ENCODE data around the gene SLC8A3.

SLC8A3 gene

GRCh38 chr14:70171726-70172125, 17.0 kb downstream of the SLC8A3 start:
- no peak for DNase-seq

GRCh38 chr14:70170976-70171375, 17.8 kb downstream of the SLC8A3 start:
- DNase-seq: no peak

GRCh38 chr14:70168406-70168805, 20.3 kb downstream of the SLC8A3 start:
- no peak for DNase-seq

DNA sequence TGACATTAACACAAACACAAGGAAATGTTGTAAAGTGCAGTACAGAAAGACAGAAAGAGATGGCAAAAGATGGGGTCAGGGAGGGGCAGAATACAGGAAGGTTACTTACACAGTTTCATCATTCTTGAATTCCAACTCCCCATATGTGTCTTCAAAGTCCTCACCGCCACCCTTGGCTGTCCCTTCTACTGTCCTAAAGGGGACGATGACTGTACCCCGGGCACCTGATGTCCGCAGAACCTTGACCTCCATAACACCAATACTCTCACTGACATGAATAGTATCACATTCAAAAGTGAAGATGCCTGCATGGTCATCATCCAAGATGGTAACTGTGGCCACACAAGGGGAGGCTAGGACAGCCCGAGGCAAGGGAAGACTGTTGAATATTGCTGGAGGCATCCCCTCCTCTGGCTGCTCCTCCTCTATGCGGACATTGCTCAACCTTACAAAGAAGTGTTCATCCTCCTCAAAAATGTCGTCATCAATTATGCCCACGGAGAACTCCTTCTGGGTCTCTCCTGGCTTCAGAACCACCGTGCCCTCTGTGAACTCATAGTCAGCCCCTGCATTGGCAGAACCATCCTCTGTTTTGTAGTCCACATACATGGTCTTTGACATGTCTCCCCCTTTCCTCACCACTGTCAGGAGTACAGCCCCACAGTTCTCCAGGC, 22.1 kb downstream of the SLC8A3 start:
- no peak for DNase-seq

DNA sequence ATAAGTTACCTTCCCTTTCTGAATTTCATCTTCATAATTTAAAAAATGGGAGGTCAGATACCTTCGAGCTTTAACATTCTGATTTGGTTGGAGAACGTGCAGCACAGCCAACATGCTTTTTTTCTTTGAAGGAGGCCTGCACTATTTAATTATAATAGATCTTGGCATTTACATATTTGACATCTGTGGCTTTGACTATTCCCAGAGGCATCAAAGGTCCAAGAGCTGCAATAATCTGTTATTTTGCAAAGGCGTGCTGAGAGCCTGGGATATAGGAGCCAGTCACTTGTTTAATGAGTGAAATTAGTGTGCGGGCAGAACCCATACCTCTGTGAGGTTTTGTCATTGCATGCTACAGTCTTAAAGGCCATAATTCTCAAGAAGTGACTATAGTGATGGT, 26.4 kb downstream of the SLC8A3 start:
- DNase-seq: no peak

GRCh38 chr14:70156592-70156991, 32.2 kb downstream of the SLC8A3 start:
- DNase-seq: no peak

GRCh38 chr14:70152704-70153103, 36.0 kb downstream of the SLC8A3 start:
- no peak for DNase-seq

GRCh38 chr14:70152081-70152480, 36.7 kb downstream of the SLC8A3 start:
- DNase-seq: no peak

DNA sequence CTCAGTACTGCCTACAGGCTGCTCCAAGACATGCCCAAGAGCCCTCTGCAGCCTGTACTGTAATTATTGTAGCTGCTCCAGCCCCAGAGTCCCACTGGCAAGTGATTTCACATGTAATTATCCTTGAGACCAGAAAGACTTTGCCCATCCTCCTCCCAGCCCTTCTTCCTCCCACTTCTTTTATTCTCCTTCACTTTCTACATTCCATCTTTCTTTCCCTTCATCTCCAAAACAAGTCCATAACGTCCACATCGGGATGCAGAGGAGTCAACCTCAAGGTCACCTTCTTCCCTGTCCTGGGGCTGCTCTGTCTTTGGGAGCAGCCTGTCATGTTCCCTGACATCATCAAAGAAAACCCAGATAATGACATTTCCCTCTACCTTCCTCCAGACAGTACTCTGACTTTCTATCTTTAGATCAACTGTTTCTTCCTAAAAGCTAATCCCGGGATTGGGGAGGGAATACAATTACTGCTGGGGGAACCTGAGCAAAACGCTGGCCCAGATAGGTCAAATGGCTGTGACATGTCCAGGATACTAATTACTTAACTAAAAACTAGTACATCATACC, 39.1 kb downstream of the SLC8A3 start:
- DNase-seq: no peak

- no peak for DNase-seq
Measured at GRCh38 chr14:70148911-70149595, 39.7 kb downstream of the SLC8A3 start.

DNA sequence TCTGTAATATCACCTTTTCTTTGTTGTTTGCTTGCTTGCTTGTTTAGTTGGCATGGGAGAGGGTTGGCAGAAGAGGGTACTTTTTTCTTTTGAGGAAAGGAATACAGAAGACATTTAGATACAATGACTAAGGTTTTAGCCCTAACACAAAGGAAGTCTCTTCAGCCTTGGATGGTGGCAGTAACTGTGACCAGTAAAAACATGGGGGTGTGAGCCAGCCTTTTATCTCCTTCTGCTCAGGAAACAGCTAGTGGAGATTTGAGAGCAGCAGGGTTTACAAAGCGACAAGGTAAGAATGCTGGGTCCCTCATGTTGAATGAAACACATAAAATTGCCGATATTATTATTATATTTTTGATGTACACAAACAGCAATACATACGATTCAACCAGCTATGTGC, 40.4 kb downstream of the SLC8A3 start:
- no peak for DNase-seq

- DNase-seq: no peak
Measured at GRCh38 chr14:70144046-70144445, 44.7 kb downstream of the SLC8A3 start.

- DNase-seq: no peak
Measured at GRCh38 chr14:70143306-70143705, 45.4 kb downstream of the SLC8A3 start.

DNA sequence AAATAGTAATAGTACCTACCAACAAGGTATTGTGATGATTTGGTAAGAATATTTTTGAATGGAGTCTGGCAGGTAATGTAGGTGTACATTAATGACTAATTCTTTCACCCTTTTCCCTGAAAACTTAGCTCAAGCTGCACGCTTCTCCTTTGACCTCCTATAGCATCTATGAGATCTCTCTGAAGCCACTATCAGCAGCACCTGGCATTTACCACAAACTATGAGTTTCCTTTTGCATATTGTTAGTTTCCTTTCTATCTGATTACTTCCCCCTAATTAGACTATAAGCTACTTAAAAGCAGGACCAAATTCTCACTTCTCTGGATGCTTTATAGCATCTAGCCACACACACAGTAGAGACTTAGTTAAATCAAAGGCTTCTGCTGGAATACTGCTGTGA, 48.1 kb downstream of the SLC8A3 start:
- no peak for DNase-seq

DNA sequence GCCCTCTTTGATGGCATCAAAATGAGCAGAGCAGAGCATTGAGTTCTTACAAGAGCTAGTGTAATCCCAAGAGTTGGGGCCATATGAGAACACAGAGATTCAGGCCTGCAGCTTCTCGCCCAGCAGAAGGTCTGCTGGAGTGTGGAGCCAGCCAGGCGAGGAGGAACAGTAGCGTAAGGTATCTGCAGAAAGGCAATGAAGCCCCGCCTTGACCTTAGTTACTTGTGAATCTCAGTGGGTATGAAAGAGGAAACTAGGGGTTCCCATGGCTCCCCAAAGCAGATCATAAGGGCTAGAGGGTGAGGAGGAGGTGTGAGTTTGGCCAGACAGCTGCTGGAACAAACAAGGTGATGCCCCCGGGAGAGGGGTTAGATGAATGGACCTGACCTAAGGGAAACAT, 49.4 kb downstream of the SLC8A3 start:
- no peak for DNase-seq

DNA sequence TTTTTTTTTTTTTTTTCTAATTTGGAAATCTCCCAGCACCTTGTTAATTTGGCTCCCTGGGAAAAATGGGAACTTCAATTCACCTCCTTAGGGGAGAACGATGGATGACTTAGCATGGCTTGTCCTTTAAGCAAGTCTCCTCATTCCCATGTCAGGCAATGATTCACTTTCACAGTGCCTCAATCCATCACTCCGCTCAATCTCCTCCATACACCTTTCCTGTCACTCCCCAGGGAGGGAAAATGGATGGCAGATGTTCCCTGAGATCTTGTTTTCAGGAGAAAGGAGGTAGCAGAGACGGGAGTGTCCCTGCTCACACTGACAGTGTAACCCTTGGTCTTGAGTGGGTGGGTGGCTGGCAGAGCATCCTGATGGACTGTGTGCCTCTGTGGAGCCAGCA, 51.0 kb downstream of the SLC8A3 start:
- no peak for DNase-seq

DNA sequence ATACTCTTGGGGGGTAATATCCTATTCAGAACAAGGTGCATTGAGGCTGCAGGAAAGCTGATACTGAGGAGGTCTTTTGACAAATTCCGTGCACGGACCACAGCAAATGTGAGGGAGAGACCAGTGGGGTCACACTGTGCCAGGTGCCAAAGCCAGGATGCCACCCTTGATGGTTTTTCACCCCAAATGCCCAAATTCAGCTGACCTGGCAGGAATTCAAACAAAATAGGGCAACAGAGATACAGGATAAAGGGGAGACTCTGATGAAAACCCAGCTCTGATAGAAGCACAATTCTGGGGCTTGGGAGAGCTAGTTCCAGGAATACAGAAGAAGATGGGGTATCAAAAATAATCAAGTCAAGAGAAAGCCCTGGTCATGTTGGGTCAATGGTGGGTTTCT, 55.3 kb downstream of the SLC8A3 start:
- DNase-seq: no peak

GRCh38 chr14:70130482-70130881, 58.3 kb downstream of the SLC8A3 start:
- no peak for DNase-seq

- DNase-seq: no peak
Measured at GRCh38 chr14:70127186-70127585, 61.6 kb downstream of the SLC8A3 start.

GRCh38 chr14:70123796-70124195, 65.0 kb downstream of the SLC8A3 start:
- DNase-seq: no peak

GRCh38 chr14:70121521-70121920, 67.2 kb downstream of the SLC8A3 start:
- no peak for DNase-seq

GRCh38 chr14:70118064-70118463, 70.7 kb downstream of the SLC8A3 start:
- DNase-seq: no peak

DNA sequence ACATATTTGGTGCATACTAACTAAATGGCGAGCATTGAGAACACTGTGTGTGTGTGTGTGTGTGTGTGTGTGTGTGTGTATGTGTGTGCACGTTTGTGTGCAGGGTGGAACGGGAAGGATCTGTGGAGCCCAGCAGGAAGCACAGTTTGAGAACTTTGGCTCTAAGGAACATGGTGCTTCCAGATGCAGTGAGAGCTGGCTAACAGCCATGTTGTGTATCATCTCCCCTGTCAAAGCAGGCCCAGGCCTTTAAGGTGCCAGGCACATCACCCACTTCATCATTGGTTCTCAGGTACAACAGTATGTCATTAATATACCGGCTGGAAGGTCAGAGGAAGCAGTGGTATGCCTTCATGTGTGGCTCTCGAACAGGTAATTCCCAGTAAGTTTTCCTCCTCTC, 72.5 kb downstream of the SLC8A3 start:
- no peak for DNase-seq

DNA sequence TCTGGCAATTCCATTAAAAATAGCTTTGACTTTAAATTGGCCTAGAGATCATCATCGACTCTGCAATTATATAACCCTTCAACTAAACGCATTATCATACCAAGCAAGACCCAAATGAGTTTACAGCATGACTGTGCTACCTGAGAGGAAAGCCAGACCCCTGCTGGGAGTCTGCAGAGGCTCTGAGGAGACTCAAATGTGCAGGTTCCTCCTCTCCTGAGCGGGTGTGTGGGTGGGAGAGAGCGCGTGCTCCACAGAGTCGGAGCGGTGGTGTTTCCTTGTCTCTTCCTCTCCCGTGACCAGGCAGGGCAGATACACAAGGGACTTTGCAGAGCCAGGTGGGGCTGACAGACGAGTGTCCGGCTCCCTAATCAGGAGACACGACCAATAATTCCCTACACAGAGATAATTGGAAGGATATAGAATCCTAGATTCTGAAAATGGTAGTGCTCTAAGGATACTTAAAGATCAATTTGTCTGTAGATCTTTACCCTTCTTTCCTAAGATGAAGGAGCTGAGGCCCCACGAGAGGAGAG, 74.1 kb downstream of the SLC8A3 start:
- no peak for DNase-seq

Measured in activated CD4-positive, CD25-positive, alpha-beta regulatory T cell (primary cell).